Kidney (tissue), 14 donors: ENCODE results near the gene LEMD1. TPM values are rescaled to one million over a fixed set of nuclear protein-coding genes. Genes with fewer than 3 reads are reported as not detected.

Experiments
- DNase-seq, 5 donors: peaks; one replicate each; pipeline ENCODE4 v3.0.0-alpha.2; 2013 to 2020
- FAIRE-seq: peaks from 2 replicates; lab custom pipeline; 2012; peaks lifted over from hg19 to GRCh38; lab: Jason Lieb, UNC
- H3K27ac ChIP-seq, 2 donors: one replicate each; pipeline ENCODE4 v1.7.0; 2013; ENCODE audit warnings: low read depth in 2 of 2, low read length in 2 of 2, inconsistent platforms in 1 of 2
- H3K27me3 ChIP-seq: one replicate; pipeline ENCODE4 v1.7.1; 2013; ENCODE audit warnings: low read length, inconsistent platforms; ENCODE audit not compliant: control insufficient read depth, insufficient read depth
- H3K36me3 ChIP-seq, 3 donors: one replicate each; pipeline versions ENCODE4 v1.7.0 to v1.7.1; 2013; ENCODE audit warnings: low read length in 3 of 3, control low read depth in 1 of 3, inconsistent platforms in 1 of 3; ENCODE audit not compliant: insufficient read depth in 3 of 3, control insufficient read depth in 2 of 3
- H3K4me1 ChIP-seq, 3 donors: one replicate each; pipeline versions ENCODE4 v1.7.0 to v1.7.1; 2013; ENCODE audit warnings: low read length in 3 of 3, inconsistent platforms in 1 of 3, low read depth in 1 of 3; ENCODE audit not compliant: control insufficient read depth in 2 of 3, insufficient read depth in 2 of 3
- H3K4me3 ChIP-seq, 3 donors: one replicate each; pipeline versions ENCODE4 v1.7.0 to v1.8.1; 2013; ENCODE audit warnings: low read length in 3 of 3, control low read depth in 1 of 3, inconsistent platforms in 1 of 3
- H3K9ac ChIP-seq, 3 donors: one replicate each; pipeline versions ENCODE4 v1.7.0 to v1.7.1; 2013; ENCODE audit warnings: low read length in 3 of 3, control low read depth in 1 of 3, inconsistent platforms in 1 of 3
- H3K9me3 ChIP-seq, 3 donors: one replicate each; pipeline versions ENCODE4 v1.7.0 to v1.7.1; 2013; ENCODE audit warnings: low read length in 3 of 3, control low read depth in 1 of 3, inconsistent platforms in 1 of 3; ENCODE audit not compliant: control insufficient read depth in 2 of 3, insufficient read depth in 1 of 3
- intact Hi-C: fragments of 100-400 bp; cut with DNase I; formaldehyde crosslinking; loops from one replicate; pipeline ENCODE4 v1.11.1; 2022
- polyA plus RNA-seq: library from polyadenylated mRNA; stranded (reverse); fragments of 350-450 nt; fragmentation: Illumina TruSeq; extraction: RNeasy Lipid Tissue Mini Kit (QIAGEN cat#74804); gene quantifications from one replicate; pipeline ENCODE4 v1.2.3, GENCODE V29; 2014; ENCODE audit warnings: low read depth, low replicate concordance; ENCODE audit not compliant: insufficient read depth
- total RNA-seq: library from RNA; stranded (reverse); fragmentation: NEBNext Ultra II Directional; extraction: Animal tissue kit (Norgen Biotek cat#: 25700); gene quantifications from one replicate; pipeline ENCODE4 v1.2.1, GENCODE V29; 2021
- TF ChIP-seq, protein P1 (sequence below): IDR thresholded peaks from 3 replicates; pipeline ENCODE4 v1.5.1; 2012; ENCODE audit warnings: mild to moderate bottlenecking, moderate library complexity, borderline replicate concordance; ENCODE audit not compliant: insufficient read depth; ENCODE audit errors: extremely low read depth
- donor health status: control.
- donor health status: control.
- donor health status: control.
- donor health status: control.
- donor health status: control.
- donor health status: DM: yes; HTN: yes; CAD: no.
- donor health status: Normal renal cell carcinoma (clear cell type).

Gene LEMD1
- total and polyA plus RNA-seq, 2 donors from 2014 or later: 6.5 TPM; not detected in 1

DNA sequence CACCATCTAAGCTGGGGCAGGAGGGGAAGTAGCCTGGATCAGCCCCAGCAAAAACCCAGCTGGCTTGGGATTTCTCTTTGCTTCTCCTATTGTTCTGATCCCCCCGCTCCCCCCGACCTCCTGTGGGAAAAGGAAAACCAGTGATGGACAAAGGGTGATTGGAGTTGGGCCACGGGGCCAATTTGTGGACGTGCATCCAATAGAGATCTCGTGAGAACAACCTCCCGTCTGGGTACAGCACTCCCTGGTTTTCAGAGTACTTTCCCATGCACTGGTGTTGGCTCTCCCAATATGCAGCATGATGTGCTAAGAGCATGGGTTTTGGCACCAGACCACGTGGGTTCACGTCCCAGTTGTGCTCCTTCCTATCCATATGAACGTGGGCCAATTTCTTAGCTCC lies 25.0 kb upstream of the LEMD1 start:
- no peak overlapping the region for H3K27ac ChIP-seq
- intact Hi-C loops: no loop called here
- H3K4me1 ChIP-seq: peaks cover 0 to 37% (median 14%) of the 10 kb centered on the region in 3 donors
- no peaks in the 10 kb centered on the region for H3K27me3 ChIP-seq
- TF ChIP-seq, protein P1, sequence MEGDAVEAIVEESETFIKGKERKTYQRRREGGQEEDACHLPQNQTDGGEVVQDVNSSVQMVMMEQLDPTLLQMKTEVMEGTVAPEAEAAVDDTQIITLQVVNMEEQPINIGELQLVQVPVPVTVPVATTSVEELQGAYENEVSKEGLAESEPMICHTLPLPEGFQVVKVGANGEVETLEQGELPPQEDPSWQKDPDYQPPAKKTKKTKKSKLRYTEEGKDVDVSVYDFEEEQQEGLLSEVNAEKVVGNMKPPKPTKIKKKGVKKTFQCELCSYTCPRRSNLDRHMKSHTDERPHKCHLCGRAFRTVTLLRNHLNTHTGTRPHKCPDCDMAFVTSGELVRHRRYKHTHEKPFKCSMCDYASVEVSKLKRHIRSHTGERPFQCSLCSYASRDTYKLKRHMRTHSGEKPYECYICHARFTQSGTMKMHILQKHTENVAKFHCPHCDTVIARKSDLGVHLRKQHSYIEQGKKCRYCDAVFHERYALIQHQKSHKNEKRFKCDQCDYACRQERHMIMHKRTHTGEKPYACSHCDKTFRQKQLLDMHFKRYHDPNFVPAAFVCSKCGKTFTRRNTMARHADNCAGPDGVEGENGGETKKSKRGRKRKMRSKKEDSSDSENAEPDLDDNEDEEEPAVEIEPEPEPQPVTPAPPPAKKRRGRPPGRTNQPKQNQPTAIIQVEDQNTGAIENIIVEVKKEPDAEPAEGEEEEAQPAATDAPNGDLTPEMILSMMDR: no peak
- DNase-seq (no peak), FAIRE-seq (no peak)
- H3K4me3 ChIP-seq: no peak overlapping the region
- H3K9ac ChIP-seq: no peak overlapping the region
- H3K9me3 ChIP-seq: no peaks in the 10 kb centered on the region
- no peaks in the 10 kb centered on the region for H3K36me3 ChIP-seq

DNA sequence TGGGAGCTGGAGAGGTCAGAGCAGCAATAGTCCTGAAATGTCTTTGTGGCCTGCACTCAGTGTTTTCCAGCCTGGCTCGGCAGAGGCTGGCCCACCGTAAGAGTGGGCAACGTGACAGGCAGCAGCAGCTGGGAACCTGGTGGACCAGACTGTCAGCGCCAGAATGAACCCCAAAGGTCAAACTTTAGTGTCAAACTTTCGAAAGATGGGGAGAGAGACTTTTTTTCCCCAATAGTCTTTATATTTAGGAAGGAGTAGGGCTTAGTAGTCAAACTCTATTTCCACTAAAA lies 23.7 kb upstream of the LEMD1 start:
- Histone ChIP-seq H3K4me3 (no peak overlapping the region), H3K4me1 (peaks cover 0 to 44% (median 26%) of the 10 kb centered on the region in 3 donors), H3K27me3 (no peaks in the 10 kb centered on the region), H3K9ac (no peak overlapping the region), H3K27ac (no peak overlapping the region), H3K9me3 (no peaks in the 10 kb centered on the region), H3K36me3 (no peaks in the 10 kb centered on the region)
- no peak for FAIRE-seq
- no peak for DNase-seq
- intact Hi-C loops: no loop called here
- TF ChIP-seq, protein P1: no peak

DNA sequence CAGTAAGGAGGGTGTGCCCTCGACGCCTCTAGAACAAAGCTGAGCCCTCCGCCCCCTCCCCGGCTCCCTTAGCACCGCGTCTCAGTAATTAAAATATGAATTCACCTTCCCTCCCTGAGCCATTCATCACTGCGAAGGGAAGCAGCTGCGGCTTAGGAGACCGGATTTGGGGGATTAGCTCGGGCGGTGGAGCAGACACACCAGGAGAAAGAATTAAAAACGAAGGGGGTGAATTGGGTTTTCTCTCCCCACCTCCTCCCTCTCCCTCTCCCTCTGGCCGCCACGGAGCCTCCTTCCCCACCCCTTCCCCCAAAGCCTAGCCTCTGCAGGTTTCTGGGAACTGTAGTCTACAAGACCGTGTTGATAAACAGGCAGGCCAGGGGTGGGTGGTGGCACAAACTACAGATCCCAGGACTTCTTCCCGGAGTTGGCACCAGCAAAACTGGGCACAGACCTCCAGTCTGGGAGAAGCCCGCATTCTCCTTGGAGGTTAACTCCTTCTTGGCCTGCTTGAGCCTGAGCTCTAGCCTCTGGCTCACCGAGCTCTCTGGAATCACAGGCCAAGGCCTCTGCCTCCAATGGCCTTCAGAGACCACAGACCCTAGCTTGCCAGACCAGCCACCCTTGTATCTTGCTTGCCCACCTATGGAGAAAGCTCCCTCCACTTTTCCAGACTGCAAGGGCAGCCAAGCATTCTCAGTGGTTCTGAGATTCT lies 23.2 kb upstream of the LEMD1 start:
- Histone ChIP-seq H3K4me3 (no peak overlapping the region), H3K9ac (no peak overlapping the region), H3K27ac (no peak overlapping the region), H3K27me3 (no peaks in the 10 kb centered on the region), H3K4me1 (peaks cover 0 to 45% (median 30%) of the 10 kb centered on the region in 3 donors), H3K9me3 (no peaks in the 10 kb centered on the region), H3K36me3 (no peaks in the 10 kb centered on the region)
- TF ChIP-seq, protein P1: no peak
- intact Hi-C loops: no loop called here
- FAIRE-seq (no peak), DNase-seq (peak in 3 of 5 donors; percentile 48 to 88 (median 77))
